ENCODE measurements around the gene FABP7.
"Not testable (repeated sequence)": the region's sequence is repeated elsewhere in the genome, so short reads cannot be mapped to it uniquely, and the experiment has no call there.

Gene FABP7

GRCh38 chr6:122779667-122780066 is at the start of gene FABP7:
FABP7 (plus strand) TSS chr6:122779716; CDS start chr6:122779795, 79 bp downstream.
- DNase-seq (ENCODE audit: low spot score): no peak

- no peak for DNase-seq (ENCODE audit: low spot score)
Measured at GRCh38 chr6:122730334-122730733, 49.2 kb upstream of the FABP7 start.

GRCh38 chr6:122730775-122731386 is 48.6 kb upstream of the FABP7 start:
- DNase-seq (ENCODE audit: low spot score): no peak

GRCh38 chr6:122733259-122733658 is 46.3 kb upstream of the FABP7 start:
- no peak for DNase-seq (ENCODE audit: low spot score)

- DNase-seq (ENCODE audit: low spot score): no peak
Measured at GRCh38 chr6:122734529-122735395, 44.8 kb upstream of the FABP7 start.

GRCh38 chr6:122735582-122735981 is 43.9 kb upstream of the FABP7 start:
- DNase-seq (ENCODE audit: low spot score): no peak

- no peak for DNase-seq (ENCODE audit: low spot score)
Measured at GRCh38 chr6:122736163-122736562, 43.4 kb upstream of the FABP7 start.

GRCh38 chr6:122736616-122737015 is 42.9 kb upstream of the FABP7 start:
- DNase-seq (ENCODE audit: low spot score): no peak

GRCh38 chr6:122740091-122740490 is 39.4 kb upstream of the FABP7 start:
- DNase-seq (ENCODE audit: low spot score): no peak

GRCh38 chr6:122740936-122741335 is 38.6 kb upstream of the FABP7 start:
- no peak for DNase-seq (ENCODE audit: low spot score)

GRCh38 chr6:122744247-122744646 is 35.3 kb upstream of the FABP7 start:
- DNase-seq (ENCODE audit: low spot score): not testable (repeated sequence)

- DNase-seq (ENCODE audit: low spot score): not testable (repeated sequence)
Measured at GRCh38 chr6:122744856-122745255, 34.7 kb upstream of the FABP7 start.

- DNase-seq (ENCODE audit: low spot score): no peak
Measured at GRCh38 chr6:122746688-122747087, 32.8 kb upstream of the FABP7 start.

GRCh38 chr6:122747573-122747972 is 31.9 kb upstream of the FABP7 start:
- DNase-seq (ENCODE audit: low spot score): no peak

GRCh38 chr6:122748945-122749344 is 30.6 kb upstream of the FABP7 start:
- not testable (repeated sequence) for DNase-seq (ENCODE audit: low spot score)

- DNase-seq (ENCODE audit: low spot score): no peak
Measured at GRCh38 chr6:122749451-122750050, 30.0 kb upstream of the FABP7 start.

- no peak for DNase-seq (ENCODE audit: low spot score)
Measured at GRCh38 chr6:122751326-122751725, 28.2 kb upstream of the FABP7 start.

- DNase-seq (ENCODE audit: low spot score): no peak
Measured at GRCh38 chr6:122752459-122752858, 27.1 kb upstream of the FABP7 start.

- no peak for DNase-seq (ENCODE audit: low spot score)
Measured at GRCh38 chr6:122753000-122753687, 26.4 kb upstream of the FABP7 start.

GRCh38 chr6:122753688-122754056 is 25.8 kb upstream of the FABP7 start:
- DNase-seq (ENCODE audit: low spot score): no peak

- DNase-seq (ENCODE audit: low spot score): no peak
Measured at GRCh38 chr6:122754191-122754731, 25.3 kb upstream of the FABP7 start.

- DNase-seq (ENCODE audit: low spot score): no peak
Measured at GRCh38 chr6:122755901-122756300, 23.6 kb upstream of the FABP7 start.
